ENCODE data around the gene LDLRAD4.

Gene LDLRAD4

GRCh38 chr18:13582178-13582670, 363.7 kb downstream of the LDLRAD4 start:
- Histone ChIP-seq H3K9me3 (ENCODE audit: control insufficient read depth, low read length) (no peaks in the 10 kb centered on the region), H3K9ac (no peak overlapping the region)

GRCh38 chr18:13583576-13584550, 365.3 kb downstream of the LDLRAD4 start:
- no peaks in the 10 kb centered on the region for H3K4me1 ChIP-seq
- H2AFZ ChIP-seq = no peak overlapping the region
- no peaks in the 10 kb centered on the region for H3K79me2 ChIP-seq
- no peaks in the 10 kb centered on the region for H3K27me3 ChIP-seq (ENCODE audit: control insufficient read depth, insufficient read depth, low read length)
- no peak for TF ChIP-seq CTCF (IDR thresholded peaks at IDR 0.05)
- no peak overlapping the region for H3K4me2 ChIP-seq (ENCODE audit: low read length)
- no peak overlapping the region for H3K9ac ChIP-seq
- no peak overlapping the region for H3K4me3 ChIP-seq (ENCODE audit: low read depth, low read length)
- no peaks in the 10 kb centered on the region for H3K9me3 ChIP-seq (ENCODE audit: control insufficient read depth, low read length)
- no peaks in the 10 kb centered on the region for H3K36me3 ChIP-seq (ENCODE audit: control insufficient read depth, insufficient read depth, low read length)
- H3K27ac ChIP-seq = no peak overlapping the region

More at GRCh38 chr18:13582178-13582670, 363.7 kb downstream of the LDLRAD4 start:
- H3K4me3 ChIP-seq (ENCODE audit: low read depth, low read length) = no peak overlapping the region
- no peaks in the 10 kb centered on the region for H3K36me3 ChIP-seq (ENCODE audit: control insufficient read depth, insufficient read depth, low read length)
- no peak for TF ChIP-seq CTCF (IDR thresholded peaks at IDR 0.05)
- no peaks in the 10 kb centered on the region for H3K27me3 ChIP-seq (ENCODE audit: control insufficient read depth, insufficient read depth, low read length)
- H3K27ac ChIP-seq = no peak overlapping the region
- H2AFZ ChIP-seq = no peak overlapping the region
- no peak overlapping the region for H3K4me2 ChIP-seq (ENCODE audit: low read length)
- no peaks in the 10 kb centered on the region for H3K79me2 ChIP-seq
- no peaks in the 10 kb centered on the region for H3K4me1 ChIP-seq

- no peaks in the 10 kb centered on the region for H3K9me3 ChIP-seq (ENCODE audit: control insufficient read depth, low read length)
- no peak overlapping the region for H2AFZ ChIP-seq
- H3K4me1 ChIP-seq = no peaks in the 10 kb centered on the region
- H3K27ac ChIP-seq = no peak overlapping the region
- no peak overlapping the region for H3K4me2 ChIP-seq (ENCODE audit: low read length)
- no peak overlapping the region for H3K9ac ChIP-seq
- no peak for TF ChIP-seq CTCF (IDR thresholded peaks at IDR 0.05)
- no peaks in the 10 kb centered on the region for H3K27me3 ChIP-seq (ENCODE audit: control insufficient read depth, insufficient read depth, low read length)
- H3K36me3 ChIP-seq (ENCODE audit: control insufficient read depth, insufficient read depth, low read length) = no peaks in the 10 kb centered on the region
- no peaks in the 10 kb centered on the region for H3K79me2 ChIP-seq
- no peak overlapping the region for H3K4me3 ChIP-seq (ENCODE audit: low read depth, low read length)
These were observed 366.3 kb downstream of the LDLRAD4 start for GRCh38 chr18:13584825-13585224.

GRCh38 chr18:13585379-13586153, 367.0 kb downstream of the LDLRAD4 start:
- Histone ChIP-seq H3K36me3 (ENCODE audit: control insufficient read depth, insufficient read depth, low read length) (no peaks in the 10 kb centered on the region), H2AFZ (no peak overlapping the region), H3K79me2 (no peaks in the 10 kb centered on the region), H3K9ac (no peak overlapping the region), H3K27me3 (ENCODE audit: control insufficient read depth, insufficient read depth, low read length) (no peaks in the 10 kb centered on the region), H3K4me3 (ENCODE audit: low read depth, low read length) (no peak overlapping the region), H3K4me1 (no peaks in the 10 kb centered on the region), H3K9me3 (ENCODE audit: control insufficient read depth, low read length) (no peaks in the 10 kb centered on the region), H3K4me2 (ENCODE audit: low read length) (no peak overlapping the region), H3K27ac (no peak overlapping the region)
- TF ChIP-seq CTCF (IDR thresholded peaks at IDR 0.05) = no peak
